D721Med (cell line): ENCODE measurements around the gene SLC33A1.

ENCODE experiments used
- DNase-seq: peaks from one replicate; pipeline ENCODE4 v3.0.0; 2011; ENCODE audit warnings: low spot score; ENCODE audit not compliant: insufficient read length
- FAIRE-seq: peaks from 2 replicates; lab custom pipeline; 2011; peaks lifted over from hg19 to GRCh38; lab: Jason Lieb, UNC
- TF ChIP-seq, protein P1 (sequence below): IDR thresholded peaks from 2 replicates; pipeline ENCODE4 v1.5.1; 2012; ENCODE audit warnings: mild to moderate bottlenecking, control low read depth; ENCODE audit not compliant: insufficient read depth; ENCODE audit errors: missing control alignments

Gene SLC33A1

DNA sequence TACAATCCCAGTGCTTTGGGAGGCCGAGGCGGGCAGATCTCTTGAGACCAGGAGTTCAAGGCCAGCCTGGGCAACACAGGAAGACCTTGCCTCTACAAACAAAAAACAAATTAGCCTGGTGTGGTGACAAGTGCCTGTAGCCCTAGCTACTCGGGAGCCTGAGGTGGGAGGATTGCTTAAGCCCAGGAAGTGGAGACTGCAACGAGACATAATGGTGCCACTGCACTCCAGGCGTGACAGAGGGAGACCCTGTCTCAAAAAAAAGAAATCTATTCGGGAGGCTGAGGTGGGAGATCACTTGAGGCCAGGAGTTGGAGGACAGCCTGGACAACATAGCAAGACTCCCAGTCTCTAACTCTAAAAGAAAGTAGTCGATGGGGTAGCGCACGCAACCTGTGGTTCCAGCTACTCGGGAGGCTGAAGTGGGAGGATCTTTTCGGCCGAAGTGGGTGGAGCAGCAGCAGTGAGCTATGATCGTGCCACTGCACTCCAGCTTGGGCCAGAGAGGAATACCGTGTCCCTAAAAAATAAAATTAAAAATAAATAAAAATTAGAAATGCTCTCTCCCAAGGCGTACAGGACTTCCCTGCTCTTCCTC, 48.9 kb downstream of the SLC33A1 start:
- DNase-seq (no peak), FAIRE-seq (no peak)
- TF ChIP-seq, protein P1, sequence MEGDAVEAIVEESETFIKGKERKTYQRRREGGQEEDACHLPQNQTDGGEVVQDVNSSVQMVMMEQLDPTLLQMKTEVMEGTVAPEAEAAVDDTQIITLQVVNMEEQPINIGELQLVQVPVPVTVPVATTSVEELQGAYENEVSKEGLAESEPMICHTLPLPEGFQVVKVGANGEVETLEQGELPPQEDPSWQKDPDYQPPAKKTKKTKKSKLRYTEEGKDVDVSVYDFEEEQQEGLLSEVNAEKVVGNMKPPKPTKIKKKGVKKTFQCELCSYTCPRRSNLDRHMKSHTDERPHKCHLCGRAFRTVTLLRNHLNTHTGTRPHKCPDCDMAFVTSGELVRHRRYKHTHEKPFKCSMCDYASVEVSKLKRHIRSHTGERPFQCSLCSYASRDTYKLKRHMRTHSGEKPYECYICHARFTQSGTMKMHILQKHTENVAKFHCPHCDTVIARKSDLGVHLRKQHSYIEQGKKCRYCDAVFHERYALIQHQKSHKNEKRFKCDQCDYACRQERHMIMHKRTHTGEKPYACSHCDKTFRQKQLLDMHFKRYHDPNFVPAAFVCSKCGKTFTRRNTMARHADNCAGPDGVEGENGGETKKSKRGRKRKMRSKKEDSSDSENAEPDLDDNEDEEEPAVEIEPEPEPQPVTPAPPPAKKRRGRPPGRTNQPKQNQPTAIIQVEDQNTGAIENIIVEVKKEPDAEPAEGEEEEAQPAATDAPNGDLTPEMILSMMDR: no peak

DNA sequence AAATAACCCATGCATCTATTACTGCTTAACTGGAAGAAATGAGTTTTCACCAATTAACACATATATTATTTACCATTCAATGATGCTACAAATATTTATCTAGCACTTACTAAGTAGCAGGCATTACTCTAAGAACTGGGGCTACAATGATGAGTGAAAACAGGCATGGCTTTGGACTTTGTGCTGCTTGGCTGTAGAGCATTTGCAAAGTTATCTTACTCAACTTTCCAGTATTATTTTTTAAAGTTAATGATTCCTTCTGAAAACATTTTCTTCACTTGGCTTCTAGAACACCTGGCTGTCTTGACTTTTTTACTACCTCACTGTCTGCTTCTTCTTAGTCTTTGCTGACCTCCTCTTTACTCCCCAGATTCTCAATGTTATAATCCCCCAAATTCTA, 49.9 kb downstream of the SLC33A1 start:
- DNase-seq (no peak), FAIRE-seq (no peak)
- TF ChIP-seq, protein P1: no peak

DNA sequence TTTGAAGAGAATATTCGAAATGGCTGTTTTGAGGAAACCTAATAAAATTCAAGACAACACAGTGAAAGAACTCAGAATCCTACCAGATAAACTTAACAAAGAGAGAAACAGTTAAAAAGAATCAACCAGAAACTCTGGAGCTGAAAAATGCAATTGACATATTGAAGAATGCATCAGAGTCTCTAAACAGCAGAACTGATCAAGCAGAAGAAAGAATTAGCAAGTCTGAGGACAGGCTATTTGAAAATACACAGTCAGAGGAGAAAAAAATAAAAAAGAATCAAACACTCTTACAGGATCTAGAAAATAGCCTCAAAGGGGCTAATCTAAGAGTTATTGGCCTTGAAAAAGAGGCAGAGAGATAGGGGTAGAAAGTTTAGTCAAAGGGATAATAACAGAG, 61.7 kb downstream of the SLC33A1 start:
- DNase-seq (no peak), FAIRE-seq (no peak)
- TF ChIP-seq, protein P1: no peak

DNA sequence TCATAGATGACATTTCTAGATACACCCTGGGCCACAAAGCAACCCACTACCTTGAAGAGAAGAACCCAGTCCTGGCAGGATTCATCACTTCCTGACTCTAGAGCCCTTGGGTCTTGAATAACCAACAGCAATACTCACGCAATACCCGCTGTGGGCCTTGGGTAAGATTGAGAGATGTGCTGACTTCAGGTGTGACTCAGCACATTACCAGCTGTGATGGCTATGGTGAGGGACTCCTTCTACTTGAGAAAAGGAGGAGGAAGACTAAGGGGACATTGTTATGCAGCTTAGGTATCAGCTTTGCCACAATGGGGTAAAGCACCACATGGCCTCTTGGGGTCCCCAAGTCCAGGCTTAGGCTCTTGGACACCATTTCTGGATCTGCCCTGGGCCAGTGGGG, 63.0 kb downstream of the SLC33A1 start:
- FAIRE-seq (no peak), DNase-seq (no peak)
- TF ChIP-seq, protein P1: no peak

DNA sequence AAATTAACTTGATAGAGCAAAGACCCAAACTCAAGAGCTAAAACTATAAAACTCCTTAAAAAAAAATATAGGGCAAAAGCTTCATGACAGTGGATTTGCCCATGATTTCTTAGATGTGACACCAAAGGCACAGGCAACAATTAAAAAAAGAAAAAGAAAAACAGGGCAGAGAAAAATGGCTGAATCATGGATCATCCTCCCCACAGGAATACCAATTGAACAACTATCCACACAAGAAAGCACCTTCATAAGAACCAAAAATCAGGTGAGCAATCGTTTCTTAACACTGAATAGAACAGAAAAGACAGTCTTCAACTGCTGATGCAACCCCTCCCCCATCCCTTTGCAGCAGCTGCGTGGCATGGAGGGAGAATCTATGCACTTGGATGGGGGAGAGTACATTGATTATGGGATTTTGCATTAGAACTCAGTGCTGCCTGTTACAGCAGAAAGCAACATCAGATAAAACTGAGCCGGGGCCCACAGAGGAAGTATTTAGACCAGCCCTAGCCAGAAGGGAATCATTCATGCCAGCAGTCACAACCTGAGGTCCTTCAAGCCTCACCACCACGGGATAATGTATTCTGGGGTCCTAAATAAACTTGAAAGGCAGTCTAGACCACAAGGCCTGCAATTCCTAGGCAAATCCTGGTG, 63.8 kb downstream of the SLC33A1 start:
- TF ChIP-seq, protein P1: no peak
- FAIRE-seq (no peak), DNase-seq (no peak)

DNA sequence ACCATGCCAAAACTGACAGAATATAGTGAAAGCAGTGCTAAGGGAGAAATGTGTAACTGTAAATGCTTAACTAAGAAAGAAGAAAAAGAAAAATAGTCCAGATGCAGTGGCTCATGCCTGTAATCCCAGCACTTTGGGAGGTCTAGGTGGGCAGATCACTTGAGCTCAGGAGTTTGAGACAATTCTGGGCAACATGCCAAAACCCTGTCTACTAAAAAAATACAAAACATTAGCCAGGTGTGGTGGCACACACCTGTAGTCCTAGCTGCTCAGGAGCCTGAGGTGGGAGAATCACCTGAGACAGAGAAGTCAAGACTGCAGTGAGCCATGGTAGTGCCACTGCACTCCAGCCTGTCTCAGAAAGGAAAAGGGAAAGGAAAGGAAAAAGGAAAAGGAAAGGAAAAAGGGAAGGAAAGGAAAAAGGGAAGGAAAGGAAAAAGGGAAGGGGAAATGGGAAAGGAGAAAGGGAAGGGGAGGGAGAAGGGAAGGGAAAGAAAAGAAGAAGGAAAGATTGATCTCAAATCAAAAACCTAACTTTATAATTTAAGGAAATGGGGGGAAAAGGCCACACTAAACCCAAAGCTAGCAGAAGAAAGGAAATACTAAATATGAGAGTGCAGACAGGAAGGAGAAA, 68.4 kb downstream of the SLC33A1 start:
- TF ChIP-seq, protein P1: no peak
- FAIRE-seq (no peak), DNase-seq (no peak)
